C4-2B (cell line): Measurements from ENCODE around the gene UBE2D1.

ENCODE experiments used
- CTCF ChIP-seq: fragments of 450-650 bp; conservative IDR thresholded peaks from 2 replicates; pipeline ENCODE4 v1.5.1; 2017; ENCODE audit warnings: mild to moderate bottlenecking
- ZFX ChIP-seq: fragments of 450-650 bp; IDR thresholded peaks from 2 replicates; pipeline ENCODE4 v1.6.1; 2017

- TF ChIP-seq CTCF, result peak; percentile 84
- peak; percentile 91 for TF ChIP-seq ZFX
Observed at GRCh38 chr10:58384999-58385783, 50.4 kb downstream of the UBE2D1 start, which contains the start of gene TFAM.
